Neural cell (in vitro differentiated cells): Measurements from ENCODE around the gene IFNL3. TPM values are rescaled to one million over a fixed set of nuclear protein-coding genes. Genes with fewer than 3 reads are reported as not detected.

Experiments
- H2AFZ ChIP-seq: fragments of 200-600, 300-800 bp; sonication (generic), shearing (Covaris generic); 2 replicates; pipeline ENCODE4 v1.6.0; 2014; ENCODE audit warnings: low read depth, mild to moderate bottlenecking, antibody characterized with exemption, low read length, moderate library complexity
- H3F3A ChIP-seq: fragments of 200-600 bp; shearing (Covaris generic); 2 replicates; pipeline ENCODE4 v1.6.1; 2016; ENCODE audit warnings: mild to moderate bottlenecking, moderate library complexity, mixed read lengths, antibody characterized with exemption, low read length; ENCODE audit not compliant: insufficient read depth, poor library complexity, severe bottlenecking
- H3K27ac ChIP-seq: fragments of 200-600, 300-800 bp; sonication (generic), shearing (Covaris generic); 2 replicates; pipeline ENCODE4 v1.5.1; 2014; ENCODE audit warnings: mild to moderate bottlenecking, low read length, moderate library complexity
- H3K27me3 ChIP-seq: fragments of 300-800, 200-600 bp; sonication (generic), shearing (Covaris generic); 2 replicates; pipeline ENCODE4 v1.6.0; 2014; ENCODE audit warnings: mild to moderate bottlenecking, low read depth, low read length, moderate library complexity; ENCODE audit not compliant: insufficient read depth
- H3K36me3 ChIP-seq: fragments of 300-800, 200-600 bp; sonication (generic), shearing (Covaris generic); 2 replicates; pipeline ENCODE4 v1.5.1; 2014; ENCODE audit warnings: mild to moderate bottlenecking, antibody characterized with exemption, low read length, moderate library complexity; ENCODE audit not compliant: insufficient read depth
- H3K4me2 ChIP-seq: fragments of 300-800, 200-600 bp; sonication (generic), shearing (Covaris generic); 2 replicates; pipeline ENCODE4 v1.6.0; 2014; ENCODE audit warnings: mild to moderate bottlenecking, low read length
- H3K4me3 ChIP-seq: fragments of 300-800, 200-600 bp; sonication (generic), shearing (Covaris generic); 2 replicates; pipeline ENCODE4 v1.5.1; 2014; ENCODE audit warnings: mild to moderate bottlenecking, low read length, moderate library complexity
- H3K79me2 ChIP-seq: fragments of 200-600 bp; shearing (Covaris generic); replicated peaks from 2 replicates; pipeline ENCODE4 v1.6.0; 2014; ENCODE audit warnings: mild to moderate bottlenecking, low read length, moderate library complexity; ENCODE audit not compliant: insufficient read depth
- H3K9ac ChIP-seq: fragments of 300-800, 200-600 bp; sonication (generic), shearing (Covaris generic); 2 replicates; pipeline ENCODE4 v1.6.1; 2016; ENCODE audit warnings: mild to moderate bottlenecking, low read length, mixed read lengths
- H3K9me2 ChIP-seq: fragments of 200-600 bp; shearing (Covaris generic); 2 replicates; pipeline ENCODE4 v1.6.1; 2016; ENCODE audit warnings: mild to moderate bottlenecking, low read length, mixed read lengths; ENCODE audit not compliant: insufficient read depth
- H3K9me3 ChIP-seq: fragments of 200-600, 300-800 bp; sonication (generic), shearing (Covaris generic); 2 replicates; pipeline ENCODE4 v1.6.1; 2016; ENCODE audit warnings: mild to moderate bottlenecking, mixed run types, low read length, moderate library complexity, mixed read lengths
- H4K20me1 ChIP-seq: fragments of 200-600 bp; shearing (Covaris generic); 2 replicates; pipeline ENCODE4 v1.6.1; 2016; ENCODE audit warnings: mild to moderate bottlenecking, mixed run types; ENCODE audit not compliant: insufficient read depth
- EP300 ChIP-seq: fragments of 450-650 bp; conservative IDR thresholded peaks from 2 replicates; pipeline ENCODE4 v1.6.1; 2014; ENCODE audit warnings: antibody characterized with exemption, mild to moderate bottlenecking, moderate library complexity; ENCODE audit not compliant: poor library complexity, severe bottlenecking
- EZH2 ChIP-seq: fragments of 200-600, 300-800 bp; shearing (Covaris generic), sonication (generic); IDR thresholded peaks from 2 replicates; pipeline ENCODE4 v1.6.1; 2014; ENCODE audit warnings: antibody characterized with exemption, low read length, borderline replicate concordance, mild to moderate bottlenecking; ENCODE audit not compliant: insufficient read depth, poor library complexity, severe bottlenecking
- MXI1 ChIP-seq: fragments of 450-650 bp; conservative IDR thresholded peaks from 2 replicates; pipeline ENCODE4 v1.6.1; 2014; ENCODE audit warnings: antibody characterized with exemption, mild to moderate bottlenecking; ENCODE audit not compliant: poor library complexity, severe bottlenecking
- POLR2AphosphoS5 ChIP-seq: IDR thresholded peaks from 2 replicates; pipeline ENCODE4 v1.6.1; 2012
- RAD21 ChIP-seq: fragments of 450-650 bp; conservative IDR thresholded peaks from 2 replicates; pipeline ENCODE4 v1.6.1; 2014; ENCODE audit warnings: antibody characterized with exemption, mild to moderate bottlenecking, moderate library complexity
- SMC3 ChIP-seq: fragments of 450-650 bp; conservative IDR thresholded peaks from 2 replicates; pipeline ENCODE4 v1.6.1; 2014; ENCODE audit warnings: antibody characterized with exemption, mild to moderate bottlenecking, moderate library complexity; ENCODE audit not compliant: poor library complexity
- TAF1 ChIP-seq: IDR thresholded peaks from 2 replicates; pipeline ENCODE4 v1.6.1; 2012; ENCODE audit warnings: low read depth
- polyA plus RNA-seq: library from polyadenylated mRNA; depleted of rRNA; stranded (reverse); fragments of >200 nt; gene quantifications from 2 replicates; pipeline ENCODE4 v1.2.3, GENCODE V29; 2014
- TF ChIP-seq, protein P1 (sequence below): IDR thresholded peaks from 2 replicates; pipeline ENCODE4 v1.6.1; 2012; ENCODE audit warnings: borderline replicate concordance
- TF ChIP-seq, protein P2 (sequence below): fragments of 450-650 bp; IDR thresholded peaks from 2 replicates; pipeline ENCODE4 v1.5.1; 2014; ENCODE audit warnings: antibody characterized with exemption, mild to moderate bottlenecking, moderate library complexity; ENCODE audit not compliant: poor library complexity, severe bottlenecking

IFNL3 gene
- polyA plus RNA-seq, 1 donor from 2014 or later: not detected

GRCh38 chr19:39206122-39206521 lies 38.7 kb downstream of the IFNL3 start:
- H3K4me3 ChIP-seq: no peak overlapping the region
- H3K36me3 ChIP-seq: no peaks in the 10 kb centered on the region
- H3K27me3 ChIP-seq: peaks cover 17% of the 10 kb centered on the region
- no peak overlapping the region for H3K4me2 ChIP-seq
- H4K20me1 ChIP-seq: no peaks in the 10 kb centered on the region
- H2AFZ ChIP-seq: no peak overlapping the region
- H3K9me2 ChIP-seq: no peaks in the 10 kb centered on the region
- no peak overlapping the region for H3K9ac ChIP-seq
- no peaks in the 10 kb centered on the region for H3K79me2 ChIP-seq
- no peak overlapping the region for H3K27ac ChIP-seq
- no peak for TF ChIP-seq RAD21
- no peak for TF ChIP-seq EZH2
- no peak for TF ChIP-seq MXI1
- TF ChIP-seq POLR2AphosphoS5: no peak
- no peak for TF ChIP-seq EP300
- TF ChIP-seq TAF1: no peak
- TF ChIP-seq, protein P1, sequence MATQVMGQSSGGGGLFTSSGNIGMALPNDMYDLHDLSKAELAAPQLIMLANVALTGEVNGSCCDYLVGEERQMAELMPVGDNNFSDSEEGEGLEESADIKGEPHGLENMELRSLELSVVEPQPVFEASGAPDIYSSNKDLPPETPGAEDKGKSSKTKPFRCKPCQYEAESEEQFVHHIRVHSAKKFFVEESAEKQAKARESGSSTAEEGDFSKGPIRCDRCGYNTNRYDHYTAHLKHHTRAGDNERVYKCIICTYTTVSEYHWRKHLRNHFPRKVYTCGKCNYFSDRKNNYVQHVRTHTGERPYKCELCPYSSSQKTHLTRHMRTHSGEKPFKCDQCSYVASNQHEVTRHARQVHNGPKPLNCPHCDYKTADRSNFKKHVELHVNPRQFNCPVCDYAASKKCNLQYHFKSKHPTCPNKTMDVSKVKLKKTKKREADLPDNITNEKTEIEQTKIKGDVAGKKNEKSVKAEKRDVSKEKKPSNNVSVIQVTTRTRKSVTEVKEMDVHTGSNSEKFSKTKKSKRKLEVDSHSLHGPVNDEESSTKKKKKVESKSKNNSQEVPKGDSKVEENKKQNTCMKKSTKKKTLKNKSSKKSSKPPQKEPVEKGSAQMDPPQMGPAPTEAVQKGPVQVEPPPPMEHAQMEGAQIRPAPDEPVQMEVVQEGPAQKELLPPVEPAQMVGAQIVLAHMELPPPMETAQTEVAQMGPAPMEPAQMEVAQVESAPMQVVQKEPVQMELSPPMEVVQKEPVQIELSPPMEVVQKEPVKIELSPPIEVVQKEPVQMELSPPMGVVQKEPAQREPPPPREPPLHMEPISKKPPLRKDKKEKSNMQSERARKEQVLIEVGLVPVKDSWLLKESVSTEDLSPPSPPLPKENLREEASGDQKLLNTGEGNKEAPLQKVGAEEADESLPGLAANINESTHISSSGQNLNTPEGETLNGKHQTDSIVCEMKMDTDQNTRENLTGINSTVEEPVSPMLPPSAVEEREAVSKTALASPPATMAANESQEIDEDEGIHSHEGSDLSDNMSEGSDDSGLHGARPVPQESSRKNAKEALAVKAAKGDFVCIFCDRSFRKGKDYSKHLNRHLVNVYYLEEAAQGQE: no peak
- TF ChIP-seq, protein P2, sequence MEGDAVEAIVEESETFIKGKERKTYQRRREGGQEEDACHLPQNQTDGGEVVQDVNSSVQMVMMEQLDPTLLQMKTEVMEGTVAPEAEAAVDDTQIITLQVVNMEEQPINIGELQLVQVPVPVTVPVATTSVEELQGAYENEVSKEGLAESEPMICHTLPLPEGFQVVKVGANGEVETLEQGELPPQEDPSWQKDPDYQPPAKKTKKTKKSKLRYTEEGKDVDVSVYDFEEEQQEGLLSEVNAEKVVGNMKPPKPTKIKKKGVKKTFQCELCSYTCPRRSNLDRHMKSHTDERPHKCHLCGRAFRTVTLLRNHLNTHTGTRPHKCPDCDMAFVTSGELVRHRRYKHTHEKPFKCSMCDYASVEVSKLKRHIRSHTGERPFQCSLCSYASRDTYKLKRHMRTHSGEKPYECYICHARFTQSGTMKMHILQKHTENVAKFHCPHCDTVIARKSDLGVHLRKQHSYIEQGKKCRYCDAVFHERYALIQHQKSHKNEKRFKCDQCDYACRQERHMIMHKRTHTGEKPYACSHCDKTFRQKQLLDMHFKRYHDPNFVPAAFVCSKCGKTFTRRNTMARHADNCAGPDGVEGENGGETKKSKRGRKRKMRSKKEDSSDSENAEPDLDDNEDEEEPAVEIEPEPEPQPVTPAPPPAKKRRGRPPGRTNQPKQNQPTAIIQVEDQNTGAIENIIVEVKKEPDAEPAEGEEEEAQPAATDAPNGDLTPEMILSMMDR: no peak
- no peak for TF ChIP-seq SMC3
- H3F3A ChIP-seq: no peaks in the 10 kb centered on the region
- no peaks in the 10 kb centered on the region for H3K9me3 ChIP-seq

- no peaks in the 10 kb centered on the region for H3K9me3 ChIP-seq
- no peaks in the 10 kb centered on the region for H3K36me3 ChIP-seq
- no peak overlapping the region for H2AFZ ChIP-seq
- H3K4me2 ChIP-seq: no peak overlapping the region
- H3K27me3 ChIP-seq: peaks cover 17% of the 10 kb centered on the region
- no peaks in the 10 kb centered on the region for H4K20me1 ChIP-seq
- H3K79me2 ChIP-seq: no peaks in the 10 kb centered on the region
- H3F3A ChIP-seq: no peaks in the 10 kb centered on the region
- no peak overlapping the region for H3K4me3 ChIP-seq
- TF ChIP-seq TAF1: no peak
- no peak for TF ChIP-seq MXI1
- TF ChIP-seq RAD21: no peak
- no peak for TF ChIP-seq EZH2
- TF ChIP-seq, protein P2: no peak
- no peak for TF ChIP-seq EP300
- TF ChIP-seq, protein P1: no peak
- TF ChIP-seq SMC3: no peak
- H3K9ac ChIP-seq: no peak overlapping the region
- H3K27ac ChIP-seq: no peak overlapping the region
- no peaks in the 10 kb centered on the region for H3K9me2 ChIP-seq
Observed at GRCh38 chr19:39205449-39205764, 39.4 kb downstream of the IFNL3 start.
